NB4 (cell line): ENCODE data around the gene MCCC1.

Experiments
- DNase-seq: peaks from one replicate; pipeline ENCODE4 v3.0.0; 2010; ENCODE audit warnings: low read depth
- H3K4me3 ChIP-seq: one replicate; pipeline ENCODE4 v1.5.1; 2011; ENCODE audit warnings: mild to moderate bottlenecking, low read depth, low read length, moderate library complexity
- MYC ChIP-seq: IDR thresholded peaks from 2 replicates; pipeline ENCODE4 v1.6.1; 2011; ENCODE audit warnings: low read depth, low read length
- POLR2A ChIP-seq: IDR thresholded peaks from 2 replicates; pipeline ENCODE4 v1.6.1; 2011; ENCODE audit warnings: mild to moderate bottlenecking; ENCODE audit not compliant: insufficient read length; ENCODE audit errors: extremely low read depth
- TF ChIP-seq, protein P1 (sequence below): IDR thresholded peaks from 2 replicates; pipeline ENCODE4 v1.6.1; 2011; ENCODE audit warnings: low read depth, low read length
- TF ChIP-seq, protein P2 (sequence below): IDR thresholded peaks from one replicate; pipeline ENCODE4 v1.5.1; 2012; ENCODE audit warnings: low read depth, low read length

The MCCC1 gene

DNA sequence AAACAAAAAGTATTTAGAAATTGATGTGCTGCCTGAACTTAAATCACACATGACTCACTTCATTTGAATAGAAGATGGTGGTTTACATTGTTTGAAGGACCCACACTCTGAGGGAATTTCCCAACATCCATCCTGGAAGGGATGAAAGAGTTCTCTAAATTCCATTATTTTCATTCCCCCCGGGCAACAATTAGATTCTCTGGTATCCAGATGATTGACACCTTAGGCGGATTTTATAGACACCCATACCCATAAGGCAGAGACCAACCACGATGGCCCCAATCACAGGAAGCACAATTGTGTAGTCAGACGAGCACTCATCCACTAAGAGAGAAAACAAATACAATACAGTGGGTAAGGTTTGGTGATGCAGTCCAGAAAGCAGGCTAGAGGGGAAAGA, 24.6 kb upstream of the MCCC1 start:
- no peak for TF ChIP-seq MYC
- TF ChIP-seq, protein P1, sequence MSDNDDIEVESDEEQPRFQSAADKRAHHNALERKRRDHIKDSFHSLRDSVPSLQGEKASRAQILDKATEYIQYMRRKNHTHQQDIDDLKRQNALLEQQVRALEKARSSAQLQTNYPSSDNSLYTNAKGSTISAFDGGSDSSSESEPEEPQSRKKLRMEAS: no peak
- no peak for TF ChIP-seq POLR2A
- TF ChIP-seq, protein P2, sequence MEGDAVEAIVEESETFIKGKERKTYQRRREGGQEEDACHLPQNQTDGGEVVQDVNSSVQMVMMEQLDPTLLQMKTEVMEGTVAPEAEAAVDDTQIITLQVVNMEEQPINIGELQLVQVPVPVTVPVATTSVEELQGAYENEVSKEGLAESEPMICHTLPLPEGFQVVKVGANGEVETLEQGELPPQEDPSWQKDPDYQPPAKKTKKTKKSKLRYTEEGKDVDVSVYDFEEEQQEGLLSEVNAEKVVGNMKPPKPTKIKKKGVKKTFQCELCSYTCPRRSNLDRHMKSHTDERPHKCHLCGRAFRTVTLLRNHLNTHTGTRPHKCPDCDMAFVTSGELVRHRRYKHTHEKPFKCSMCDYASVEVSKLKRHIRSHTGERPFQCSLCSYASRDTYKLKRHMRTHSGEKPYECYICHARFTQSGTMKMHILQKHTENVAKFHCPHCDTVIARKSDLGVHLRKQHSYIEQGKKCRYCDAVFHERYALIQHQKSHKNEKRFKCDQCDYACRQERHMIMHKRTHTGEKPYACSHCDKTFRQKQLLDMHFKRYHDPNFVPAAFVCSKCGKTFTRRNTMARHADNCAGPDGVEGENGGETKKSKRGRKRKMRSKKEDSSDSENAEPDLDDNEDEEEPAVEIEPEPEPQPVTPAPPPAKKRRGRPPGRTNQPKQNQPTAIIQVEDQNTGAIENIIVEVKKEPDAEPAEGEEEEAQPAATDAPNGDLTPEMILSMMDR: no peak
- no peak for DNase-seq
- no peak overlapping the region for H3K4me3 ChIP-seq

DNA sequence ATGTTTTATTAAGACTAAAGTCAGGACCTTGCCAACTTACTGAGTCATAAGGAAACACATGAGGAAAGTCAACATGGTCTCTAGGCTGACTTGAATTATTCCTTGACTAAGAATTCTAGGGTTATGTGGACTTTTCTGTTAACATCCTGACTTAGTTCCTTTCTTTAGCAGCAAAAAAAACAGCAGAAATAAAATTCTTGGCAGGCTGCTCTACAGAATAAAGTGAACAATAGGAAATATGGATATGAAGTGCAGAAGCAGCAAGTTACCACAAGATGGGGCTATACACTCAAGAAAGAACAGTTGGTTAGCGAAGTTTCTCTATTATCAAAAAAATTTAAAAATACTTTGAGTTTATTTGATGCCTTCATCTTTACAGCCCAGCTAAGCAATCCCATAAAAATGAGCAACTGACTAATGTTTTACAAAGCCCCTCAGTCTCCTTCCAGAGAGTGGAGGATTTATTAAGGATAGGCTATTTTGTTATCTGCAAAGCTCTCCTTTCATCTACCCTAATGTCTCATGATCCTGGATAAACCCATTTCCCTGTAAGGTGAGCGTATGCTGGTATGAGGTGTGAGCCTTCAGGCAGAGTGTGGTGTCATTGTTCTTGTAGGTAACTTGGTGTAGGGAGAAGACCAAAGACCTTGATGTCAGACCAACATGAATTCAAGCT, 23.1 kb upstream of the MCCC1 start:
- no peak for TF ChIP-seq MYC
- TF ChIP-seq, protein P2: peak; percentile 66
- no peak overlapping the region for H3K4me3 ChIP-seq
- DNase-seq: peak; percentile 58

DNA sequence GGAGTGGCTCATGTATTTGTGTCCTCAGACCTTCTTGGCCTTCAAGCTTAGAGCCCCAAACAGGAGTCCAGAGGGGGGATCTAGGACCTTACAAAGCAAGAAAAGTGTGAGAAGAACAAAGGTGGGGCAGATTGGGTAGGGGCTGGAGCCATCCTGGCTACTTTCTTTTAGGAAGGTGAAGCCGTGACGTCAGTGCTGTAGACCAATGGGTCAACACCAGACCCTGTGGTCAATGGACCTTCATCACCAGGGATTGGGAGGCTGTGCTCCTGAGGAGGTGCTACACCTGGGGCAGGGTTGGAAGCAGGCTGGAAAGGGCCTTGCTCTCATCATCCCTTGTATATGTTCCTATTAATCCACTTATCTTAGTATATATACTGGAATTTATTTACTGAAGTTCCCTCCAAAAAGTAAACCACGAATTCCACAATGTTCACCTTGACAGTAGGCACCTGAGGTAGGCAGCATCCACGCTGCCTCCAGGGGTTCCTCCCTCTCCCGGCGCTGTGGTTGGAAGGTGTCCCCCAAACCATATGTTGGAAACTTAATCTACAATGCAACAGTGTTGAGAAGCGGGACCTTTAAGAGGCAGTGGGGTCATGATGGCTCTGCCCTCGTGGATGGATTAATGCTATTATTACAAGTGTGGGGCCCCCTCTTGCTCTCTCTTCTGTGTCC, 21.4 kb upstream of the MCCC1 start:
- no peak for DNase-seq
- TF ChIP-seq, protein P2: no peak
- no peak for TF ChIP-seq POLR2A
- no peak for TF ChIP-seq MYC
- TF ChIP-seq, protein P1: no peak
- no peak overlapping the region for H3K4me3 ChIP-seq

DNA sequence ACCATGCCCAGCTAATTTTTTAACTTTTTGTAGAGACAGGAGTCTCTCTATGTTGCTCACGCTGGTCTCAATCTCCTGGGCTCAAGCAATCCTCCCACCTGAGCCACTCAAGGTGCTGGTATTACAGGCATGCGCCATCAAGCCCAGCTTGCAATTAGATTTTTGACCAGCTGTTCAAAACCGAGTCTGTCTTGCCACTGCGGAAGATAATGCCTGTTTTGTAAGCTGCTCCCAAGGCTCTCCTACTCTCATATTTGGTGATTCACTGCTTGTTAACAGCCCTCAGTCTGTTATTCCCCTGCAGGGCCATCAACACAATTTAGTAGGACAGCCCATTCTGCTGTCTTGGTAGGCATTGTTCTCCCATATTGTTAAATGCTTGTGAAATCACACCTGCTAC, 17.8 kb upstream of the MCCC1 start:
- DNase-seq: no peak
- TF ChIP-seq POLR2A: no peak
- TF ChIP-seq MYC: no peak
- TF ChIP-seq, protein P2: no peak
- TF ChIP-seq, protein P1: no peak

DNA sequence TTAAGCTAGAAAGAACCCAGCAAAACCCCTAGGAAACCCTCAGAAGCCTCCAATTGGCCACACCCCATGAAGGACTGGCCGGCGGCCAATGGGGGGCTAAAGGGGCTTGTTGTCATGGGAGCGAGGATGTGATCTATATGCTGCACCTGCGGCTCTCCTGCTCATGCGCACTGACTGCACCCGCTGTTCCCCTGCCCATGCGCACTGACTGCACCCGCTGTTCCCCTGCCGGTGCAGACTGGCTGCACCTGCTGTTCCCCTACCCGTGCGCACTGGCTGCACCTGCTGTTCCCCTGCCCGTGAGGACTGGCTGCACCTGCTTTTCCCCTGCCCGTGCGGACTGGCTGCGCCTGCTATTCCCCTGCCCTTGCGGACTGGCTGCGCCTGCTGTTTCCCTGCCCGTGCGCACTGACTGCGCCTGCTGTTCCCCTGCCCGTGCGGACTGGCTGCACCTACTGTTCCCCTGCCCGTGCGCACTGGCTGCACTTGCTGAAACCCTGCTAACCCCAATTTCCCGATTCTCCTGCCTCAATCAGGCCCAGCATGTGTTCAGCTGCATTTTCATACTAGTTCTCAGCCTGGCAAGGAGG, 16.8 kb upstream of the MCCC1 start:
- TF ChIP-seq, protein P2: no peak
- TF ChIP-seq MYC (no peak), POLR2A (no peak)
- TF ChIP-seq, protein P1: no peak
- peak; percentile 31 for DNase-seq
- peak overlapping the region; percentile 7 for H3K4me3 ChIP-seq

More for the DNA sequence above, 17.8 kb upstream of the MCCC1 start:
- no peak overlapping the region for H3K4me3 ChIP-seq
